Retinal pigment epithelial cell (primary cell): Measurements from ENCODE around the gene MRPL18.
"Not testable (repeated sequence)": the region's sequence is repeated elsewhere in the genome, so short reads cannot be mapped to it uniquely, and the experiment has no call there.

Source experiments
- DNase-seq: peaks from one replicate; pipeline ENCODE4 v3.0.0-alpha.2; 2010; ENCODE audit warnings: low read depth
- H3K4me3 ChIP-seq: 2 replicates; pipeline ENCODE4 v1.5.1; 2011; ENCODE audit warnings: mild to moderate bottlenecking, low read length, control low read depth, moderate library complexity
- CTCF ChIP-seq: conservative IDR thresholded peaks from 2 replicates; pipeline ENCODE4 v1.5.1; 2011; ENCODE audit warnings: low read depth, low read length, control low read depth, inconsistent platforms

Gene MRPL18

GRCh38 chr6:159790149-159790955 lies at the start of gene MRPL18:
MRPL18 (plus strand) TSS chr6:159790467; CDS start chr6:159790588, 121 bp downstream.
- peak; percentile 96 for DNase-seq
- peak within 1 kb of the TSS; percentile 96 for H3K4me3 ChIP-seq
- no peak for TF ChIP-seq CTCF

- TF ChIP-seq CTCF, result no peak
- no peak overlapping the region for H3K4me3 ChIP-seq
- DNase-seq, result no peak
Measured at GRCh38 chr6:159742165-159742564, 48.1 kb upstream of the MRPL18 start.

DNA sequence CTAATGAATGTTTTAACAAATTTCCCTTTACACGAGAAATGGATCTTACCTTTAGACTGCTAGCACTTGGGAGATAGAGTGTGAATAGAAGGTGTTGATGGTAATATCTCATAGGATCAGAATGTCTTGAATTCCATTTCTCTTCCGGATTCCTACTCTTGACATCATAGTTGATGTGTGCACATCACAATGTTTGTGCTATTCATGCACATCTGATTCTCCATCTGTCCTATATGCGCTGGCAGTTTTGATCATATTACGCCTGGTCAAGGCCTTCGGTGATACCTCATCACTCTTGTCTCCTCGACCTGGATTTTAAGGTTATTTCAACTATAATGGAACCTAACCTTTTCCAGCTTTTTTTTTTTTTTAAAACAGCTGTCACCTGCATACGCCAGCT lies 45.2 kb upstream of the MRPL18 start:
- TF ChIP-seq CTCF, result no peak
- no peak overlapping the region for H3K4me3 ChIP-seq
- DNase-seq, result no peak

GRCh38 chr6:159746759-159747158 lies 43.5 kb upstream of the MRPL18 start:
- no peak for DNase-seq
- TF ChIP-seq CTCF, result no peak
- no peak overlapping the region for H3K4me3 ChIP-seq

- DNase-seq, H3K4me3 ChIP-seq: not testable (repeated sequence)
Measured at GRCh38 chr6:159748127-159748526, 42.1 kb upstream of the MRPL18 start.

GRCh38 chr6:159751448-159751847 lies 38.8 kb upstream of the MRPL18 start:
- H3K4me3 ChIP-seq, result no peak overlapping the region
- DNase-seq, result no peak
- no peak for TF ChIP-seq CTCF

DNA sequence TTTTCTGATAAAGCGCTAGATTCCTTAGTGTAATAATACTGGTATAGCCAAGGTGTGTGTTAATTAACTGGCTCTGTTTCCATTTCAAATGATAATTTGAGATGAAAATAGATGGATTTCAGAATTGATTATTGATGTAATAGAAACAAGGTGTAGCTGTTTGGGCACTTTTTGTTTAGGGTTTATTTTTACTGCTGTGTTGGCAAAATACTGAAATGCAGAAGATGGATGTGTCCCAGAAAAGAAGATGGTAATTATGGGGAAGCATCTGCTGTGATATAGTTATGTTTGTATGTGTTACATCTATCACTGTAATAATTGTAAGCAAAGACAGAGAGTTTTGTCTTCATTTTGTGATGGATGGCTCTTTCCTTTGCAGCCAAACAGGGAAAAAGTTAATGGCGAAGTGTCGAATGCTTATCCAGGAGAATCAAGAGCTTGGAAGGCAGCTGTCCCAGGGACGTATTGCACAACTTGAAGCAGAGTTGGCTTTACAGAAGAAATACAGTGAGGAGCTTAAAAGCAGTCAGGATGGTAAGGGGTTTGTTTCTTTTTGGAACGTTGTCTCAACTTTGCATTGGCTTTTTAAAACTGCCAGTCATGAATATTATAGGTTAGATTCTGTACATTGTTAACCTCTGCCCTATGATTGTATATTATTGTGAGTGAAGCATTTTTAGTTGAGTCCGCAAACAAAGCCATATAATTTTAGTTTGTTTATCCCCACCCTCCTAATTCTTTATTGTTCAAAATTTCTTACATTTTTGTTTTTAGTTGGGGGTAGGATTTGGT lies 37.0 kb upstream of the MRPL18 start:
- no peak for TF ChIP-seq CTCF
- H3K4me3 ChIP-seq, result no peak overlapping the region
- DNase-seq, result no peak
